Heart right ventricle (tissue), 16 donors: ENCODE measurements around the gene VKORC1. TPM values are rescaled to one million over a fixed set of nuclear protein-coding genes. Genes with fewer than 3 reads are reported as not detected.

Source experiments
- ATAC-seq, 8 donors: fragments of 200-7000 bp; cut with Tn5 transposase; one replicate each; pipeline ENCODE4 v1.9.1; 2020; ENCODE audit warnings: mild to moderate bottlenecking in 8 of 8, moderate library complexity in 8 of 8, moderate number of reproducible peaks in 1 of 8
- DNase-seq, 2 donors: peaks; one replicate each; pipeline ENCODE4 v3.0.0-alpha.2; 2020
- H3K27ac ChIP-seq, 10 donors: fragments of 200-600 bp; sonication (generic) in 2 of 10; one replicate each; pipeline versions ENCODE4 v1.5.0 to v1.8.0; 2020 to 2022; ENCODE audit warnings: mild to moderate bottlenecking in 3 of 10
- H3K27me3 ChIP-seq, 7 donors: fragments of 200-600 bp; one replicate each; pipeline ENCODE4 v1.8.0; 2021 to 2022; ENCODE audit warnings: mild to moderate bottlenecking in 2 of 7
- H3K36me3 ChIP-seq, 9 donors: fragments of 200-600 bp; sonication (generic) in 1 of 9; one replicate each; pipeline versions ENCODE4 v1.5.0 to v1.8.0; 2020 to 2022; ENCODE audit warnings: mild to moderate bottlenecking in 2 of 9
- H3K4me1 ChIP-seq, 9 donors: fragments of 200-600 bp; sonication (generic) in 1 of 9; one replicate each; pipeline versions ENCODE4 v1.5.0 to v1.8.0; 2020 to 2022; ENCODE audit warnings: mild to moderate bottlenecking in 4 of 9
- H3K4me3 ChIP-seq, 10 donors: fragments of 200-600 bp; sonication (generic) in 2 of 10; one replicate each; pipeline versions ENCODE4 v1.5.0 to v1.8.0; 2020 to 2022; ENCODE audit warnings: mild to moderate bottlenecking in 7 of 10, moderate library complexity in 2 of 10
- H3K9me3 ChIP-seq, 11 donors: fragments of 200-600 bp in 10 of 11; sonication (generic) in 2 of 11; one replicate each; pipeline versions ENCODE4 v1.5.0 to v1.8.0; 2013 to 2022; ENCODE audit warnings: mild to moderate bottlenecking in 2 of 11, control low read depth in 1 of 11, moderate library complexity in 1 of 11
- WGBS, 2 donors: extraction: QIAGEN DNeasy Blood & Tissue Kit; methylation state at CpG; one replicate each; pipeline ENCODE4 v1.1.7; 2013; ENCODE audit warnings: inconsistent platforms in 1 of 2; 5-methylcytosine and 5-hydroxymethylcytosine counted together
- intact Hi-C, 10 donors: fragments of 100-400 bp; cut with DNase I; formaldehyde crosslinking; loops; one replicate each; pipeline versions ENCODE4 v1.11.1 to v1.14.2; 2022
- polyA plus RNA-seq, 2 donors: library from polyadenylated mRNA; stranded (reverse); fragments of 200-250 nt; gene quantifications; one replicate each; pipeline ENCODE4 v1.2.3, GENCODE V29; 2013
- total RNA-seq, 10 donors: library from RNA; stranded (reverse); fragmentation: NEBNext Ultra II Directional in 3 of 10; extraction: Animal tissue kit (Norgen Biotek cat#: 25700) in 3 of 10; gene quantifications; one replicate each; pipeline versions ENCODE4 v1.2.1 to v1.2.4, GENCODE V29; 2021 to 2023
- TF ChIP-seq, protein P1 (sequence below), 9 donors: fragments of 200-600 bp; sonication (generic) in 2 of 9; IDR thresholded peaks; one replicate each; pipeline versions ENCODE4 v1.5.0 to v1.8.0; 2021 to 2022; ENCODE audit warnings: antibody characterized with exemption in 9 of 9, mild to moderate bottlenecking in 5 of 9, moderate library complexity in 1 of 9
- donor health status: Arrhythmogenic right ventricular cardiomyopathy.
- donor health status: ischemic (EF 13 %, LVEDD 7.1; RV severe dilation, severe dysfunction).
- donor health status: healthy with polysubstance abuse.
- donor health status: DM: no; HTN: yes; CAD: no.
- donor health status: DM: no; HTN: no; CAD: no.
- donor health status: ischemic (EF 25% LVEDD 6.9; RV normal size, moderate dysfunction).
- donor health status: ischemic (EF 25% LVEDD 5.7; RV mildly dilated, moderate dysfunction).
- donor health status: healthy.
- donor health status: DM: yes; HTN: yes; CAD: no.
- donor health status: Ischemic cardiomyopathy.
- donor health status: ischemic (EF 35%, LVEDD 5.7; RV mildly dilated, moderate dysfunction).
- donor health status: nonischemic (EF 11% LVEDD 7.7; RV severe dilation, severe dysfunction).
- donor health status: DM: yes; HTN: yes; CAD: no.
- donor health status: PGD.
- donor health status: ischemic (EF 29% LVEDD 5.4; RV normal size, mild dysfunction).
- donor health status: nonischemic (EF 23%, LVEDD 6.1; RV moderate dilation, normal function).

The VKORC1 gene
- total and polyA plus RNA-seq, 12 donors = 27.0 to 139 (median 34.3) TPM

DNA sequence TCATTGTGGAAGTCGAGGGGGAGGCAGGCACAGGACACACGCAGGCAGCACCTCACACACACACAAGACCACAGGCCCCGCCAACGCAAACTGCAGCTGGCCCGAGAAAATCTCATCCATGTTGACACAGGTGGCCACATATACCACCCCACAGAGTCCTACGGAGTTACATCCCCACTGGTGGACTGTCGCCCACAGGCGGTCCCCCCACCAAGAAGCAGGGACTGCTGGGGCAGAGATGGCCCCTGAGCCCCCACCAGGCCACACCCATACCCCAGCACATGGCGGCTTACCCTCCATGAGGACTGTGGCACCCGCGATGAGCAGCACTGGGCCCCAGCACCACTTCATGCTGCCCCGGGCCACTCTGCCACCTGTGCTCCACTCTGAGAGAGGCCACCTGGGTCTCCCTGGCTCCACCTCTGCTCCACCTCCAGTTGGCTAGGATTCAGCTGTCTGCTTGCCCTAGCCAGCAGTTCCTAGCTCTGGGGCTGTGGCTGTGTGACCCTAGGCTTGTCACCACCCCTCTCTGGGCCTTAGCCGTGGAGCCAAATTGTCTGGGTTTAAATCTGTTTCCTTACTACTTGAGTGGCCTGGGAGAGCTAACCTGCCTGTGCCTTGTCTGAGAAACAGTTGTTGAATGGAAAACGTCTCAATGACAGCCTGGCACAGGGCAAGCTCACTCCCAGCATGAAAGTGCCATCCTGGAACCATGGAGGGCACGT is 6.0 kb downstream of the VKORC1 start, which contains the start of gene PRSS53:
PRSS53 (minus strand) TSS at position 485 of the 725 bp plus-strand sequence; CDS start at position 351, 134 bp downstream.
- intact Hi-C loops = loop anchor here in 2 of 10 donors (5.0 to 10.0 kb wide), 2 partner anchors 41 to 104 kb away; partner anchors contain the start of gene HSD3B7 (in 1 of the 2)
- 89 to 90% methylated on average over 15 of the region's 15 CpGs for WGBS, 2 donors
- peaks cover 0 to 90% (median 14%) of the 10 kb centered on the region in 9 donors for H3K36me3 ChIP-seq
- no peak for DNase-seq
- H3K27me3 ChIP-seq = no peaks in the 10 kb centered on the region
- ATAC-seq = no peak
- peaks cover 0 to 11% (median 6%) of the 10 kb centered on the region in 9 donors for H3K4me1 ChIP-seq
- H3K9me3 ChIP-seq = no peaks in the 10 kb centered on the region
- no peak within 1 kb of the TSS for H3K4me3 ChIP-seq
- H3K27ac ChIP-seq = no peak within 1 kb of the TSS
- TF ChIP-seq, protein P1, sequence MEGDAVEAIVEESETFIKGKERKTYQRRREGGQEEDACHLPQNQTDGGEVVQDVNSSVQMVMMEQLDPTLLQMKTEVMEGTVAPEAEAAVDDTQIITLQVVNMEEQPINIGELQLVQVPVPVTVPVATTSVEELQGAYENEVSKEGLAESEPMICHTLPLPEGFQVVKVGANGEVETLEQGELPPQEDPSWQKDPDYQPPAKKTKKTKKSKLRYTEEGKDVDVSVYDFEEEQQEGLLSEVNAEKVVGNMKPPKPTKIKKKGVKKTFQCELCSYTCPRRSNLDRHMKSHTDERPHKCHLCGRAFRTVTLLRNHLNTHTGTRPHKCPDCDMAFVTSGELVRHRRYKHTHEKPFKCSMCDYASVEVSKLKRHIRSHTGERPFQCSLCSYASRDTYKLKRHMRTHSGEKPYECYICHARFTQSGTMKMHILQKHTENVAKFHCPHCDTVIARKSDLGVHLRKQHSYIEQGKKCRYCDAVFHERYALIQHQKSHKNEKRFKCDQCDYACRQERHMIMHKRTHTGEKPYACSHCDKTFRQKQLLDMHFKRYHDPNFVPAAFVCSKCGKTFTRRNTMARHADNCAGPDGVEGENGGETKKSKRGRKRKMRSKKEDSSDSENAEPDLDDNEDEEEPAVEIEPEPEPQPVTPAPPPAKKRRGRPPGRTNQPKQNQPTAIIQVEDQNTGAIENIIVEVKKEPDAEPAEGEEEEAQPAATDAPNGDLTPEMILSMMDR (IDR thresholded peaks at IDR 0.05) = no peak

DNA sequence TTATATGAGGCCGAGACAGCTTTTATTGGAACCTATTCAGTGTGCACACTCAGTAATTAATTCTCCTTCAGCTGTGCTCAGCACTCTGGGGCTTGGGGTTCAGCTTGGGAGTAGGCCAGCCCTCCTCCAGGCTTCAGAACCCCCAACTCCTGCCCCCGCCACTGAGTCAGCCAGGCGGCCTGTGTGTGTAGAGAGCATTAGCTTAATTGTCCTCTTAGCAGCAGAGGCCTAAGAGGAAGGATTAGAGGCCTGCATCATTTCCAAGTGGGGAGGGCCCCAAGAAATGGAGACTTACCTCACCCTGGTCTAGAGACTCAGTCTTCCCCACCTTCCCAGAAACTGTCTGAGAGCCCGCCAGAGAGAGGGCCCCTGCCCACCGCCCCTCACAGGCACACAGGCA is 6.6 kb downstream of the VKORC1 start:
- H3K27me3 ChIP-seq = no peaks in the 10 kb centered on the region
- DNase-seq = no peak
- WGBS, 2 donors = 87 to 88% methylated on average over 5 of the region's 5 CpGs
- peaks cover 0 to 96% (median 16%) of the 10 kb centered on the region in 9 donors for H3K36me3 ChIP-seq
- TF ChIP-seq, protein P1 (IDR thresholded peaks at IDR 0.05) = no peak
- no peaks in the 10 kb centered on the region for H3K9me3 ChIP-seq
- H3K27ac ChIP-seq = no peak overlapping the region
- ATAC-seq = no peak
- intact Hi-C loops = loop anchor here in 2 of 10 donors (5.0 to 10.0 kb wide), 2 partner anchors 41 to 103 kb away; partner anchors contain the start of gene HSD3B7 (in 1 of the 2)
- H3K4me1 ChIP-seq = peaks cover 0 to 5% (median 0%) of the 10 kb centered on the region in 9 donors
- no peak overlapping the region for H3K4me3 ChIP-seq

DNA sequence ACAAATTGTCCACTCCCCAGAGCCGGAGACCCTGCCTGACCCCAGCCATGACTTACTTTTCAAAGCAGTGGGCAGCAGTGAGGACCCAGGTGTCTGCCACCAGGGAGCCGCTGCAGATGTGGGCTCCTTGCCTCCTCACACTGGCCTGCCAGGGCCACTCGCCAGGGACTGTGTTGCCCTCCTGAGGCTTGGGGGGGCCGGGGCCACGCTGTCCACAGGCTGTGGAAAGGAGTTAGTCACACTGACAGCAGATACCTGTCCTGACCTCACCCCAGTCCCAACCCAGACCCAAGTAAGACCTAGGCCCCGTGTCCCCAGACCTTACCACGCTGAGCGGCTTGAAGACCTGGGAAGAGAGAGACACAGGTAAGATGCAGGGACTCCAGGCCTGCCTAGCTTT is 7.1 kb downstream of the VKORC1 start:
- Histone ChIP-seq H3K27me3 (no peaks in the 10 kb centered on the region), H3K27ac (no peak overlapping the region), H3K9me3 (no peaks in the 10 kb centered on the region), H3K4me3 (no peak overlapping the region), H3K36me3 (peaks cover 0 to 97% (median 19%) of the 10 kb centered on the region in 9 donors), H3K4me1 (peaks cover 0 to 7% (median under 1%) of the 10 kb centered on the region in 9 donors)
- intact Hi-C loops = loop anchor here in 2 of 10 donors (5.0 to 10.0 kb wide), 2 partner anchors 40 to 103 kb away; partner anchors contain the start of gene HSD3B7 (in 1 of the 2)
- DNase-seq (no peak), ATAC-seq (no peak)
- 92 to 95% methylated on average over 8 of the region's 8 CpGs for WGBS, 2 donors
- TF ChIP-seq, protein P1 (IDR thresholded peaks at IDR 0.05) = no peak

DNA sequence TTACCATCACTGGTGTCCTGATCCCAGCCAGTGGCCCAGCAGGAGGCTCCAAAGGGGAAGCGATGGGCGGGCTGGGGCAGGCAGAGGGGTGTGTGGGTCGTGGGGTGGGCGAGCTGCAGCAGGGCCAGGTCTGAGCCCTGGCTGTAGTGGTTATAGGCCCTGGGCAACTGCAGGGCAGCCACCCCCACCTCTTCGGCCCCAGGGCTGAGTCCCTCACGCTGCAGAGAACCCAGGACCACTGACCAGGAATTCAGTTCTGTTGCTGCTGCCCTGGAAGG is 8.0 kb downstream of the VKORC1 start:
- no peaks in the 10 kb centered on the region for H3K9me3 ChIP-seq
- DNase-seq (no peak), ATAC-seq (no peak)
- H3K36me3 ChIP-seq = peaks cover 0 to 100% (median 19%) of the 10 kb centered on the region in 9 donors
- H3K4me1 ChIP-seq = peaks cover 0 to 16% (median 6%) of the 10 kb centered on the region in 9 donors
- TF ChIP-seq, protein P1 (IDR thresholded peaks at IDR 0.05) = no peak
- WGBS, 2 donors = 84 to 87% methylated on average over 6 of the region's 6 CpGs
- no peak overlapping the region for H3K27ac ChIP-seq
- no peak overlapping the region for H3K4me3 ChIP-seq
- H3K27me3 ChIP-seq = no peaks in the 10 kb centered on the region
- intact Hi-C loops = loop anchor here in 2 of 10 donors (5.0 to 10.0 kb wide), 2 partner anchors 39 to 102 kb away; partner anchors contain the start of gene HSD3B7 (in 1 of the 2)
